ENCODE measurements around the gene ADCK2.

DNA sequence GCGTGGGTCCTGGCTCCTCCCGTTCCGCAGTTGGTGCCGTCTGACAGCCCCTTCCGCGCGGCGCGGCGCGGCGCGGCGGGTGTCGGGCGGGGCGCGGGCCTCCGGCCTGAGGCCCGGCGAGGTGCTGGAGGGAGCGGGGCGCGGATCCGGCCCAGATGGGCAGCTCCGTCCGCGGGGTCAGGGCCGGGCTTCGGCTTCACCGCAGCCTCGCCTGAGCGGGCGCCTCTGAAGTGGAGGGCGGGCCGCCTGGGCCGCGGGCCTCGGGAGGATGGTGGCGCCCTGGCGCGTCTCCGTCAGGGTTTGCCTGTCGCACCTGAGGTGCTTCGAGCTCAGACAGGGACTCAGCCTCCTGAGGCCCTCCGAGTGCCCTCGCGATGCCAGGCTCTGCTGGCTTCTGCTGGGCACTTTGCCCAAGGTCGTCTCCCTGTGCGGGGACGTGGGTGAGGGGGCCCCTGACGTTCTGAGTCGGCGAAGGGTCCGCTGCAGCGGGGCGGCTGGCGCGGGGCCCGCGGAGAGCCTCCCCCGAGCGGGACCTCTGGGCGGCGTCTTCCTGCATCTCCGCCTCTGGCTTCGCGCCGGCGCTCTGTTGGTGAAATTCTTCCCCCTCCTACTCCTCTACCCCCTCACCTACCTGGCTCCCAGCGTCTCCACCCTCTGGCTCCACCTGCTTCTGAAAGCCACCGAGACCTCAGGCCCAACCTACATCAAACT is 473 bp downstream of the ADCK2 start:
- TF ChIP-seq POLR2AphosphoS5 (IDR thresholded peaks at IDR 0.05; ENCODE audit: borderline replicate concordance, low read depth, low read length) = peak; percentile 56; the same call in 1 of the 2 replicates
- TF ChIP-seq EZH2 (IDR thresholded peaks at IDR 0.05) = no peak
- no peak for TF ChIP-seq FOXP2 (optimal IDR thresholded peaks at IDR 0.05; ENCODE audit: control extremely low read depth, extremely low read length, insufficient read depth)
